Karpas-422 (cell line): ENCODE measurements around the gene PPP2R5D. TPM values are rescaled to one million over a fixed set of nuclear protein-coding genes. Genes with fewer than 3 reads are reported as not detected.

Experiments
- DNase-seq: peaks from one replicate; pipeline ENCODE4 v3.0.0-alpha.2; 2015
- H2AFZ ChIP-seq: fragments of 200-600 bp; sonication (generic); 2 replicates; pipeline ENCODE4 v1.6.1; 2014; ENCODE audit warnings: antibody characterized with exemption, low read length, mixed read lengths
- H3K27ac ChIP-seq: fragments of 200-600 bp; sonication (generic); 2 replicates; pipeline ENCODE4 v1.5.1; 2014; ENCODE audit warnings: mild to moderate bottlenecking, low read length, moderate library complexity
- H3K27me3 ChIP-seq: fragments of 200-600 bp; sonication (generic); 2 replicates; pipeline ENCODE4 v1.6.1; 2014; ENCODE audit warnings: low read length, mixed read lengths
- H3K36me3 ChIP-seq: fragments of 200-600 bp; sonication (generic); 2 replicates; pipeline ENCODE4 v1.6.1; 2014; ENCODE audit warnings: low read length, mixed read lengths; ENCODE audit not compliant: insufficient read depth
- H3K4me1 ChIP-seq: fragments of 200-600 bp; sonication (generic); 2 replicates; pipeline ENCODE4 v1.6.1; 2014; ENCODE audit warnings: mild to moderate bottlenecking, low read length, mixed read lengths
- H3K4me2 ChIP-seq: fragments of 200-600 bp; sonication (generic); 2 replicates; pipeline ENCODE4 v1.6.1; 2014; ENCODE audit warnings: low read length, low read depth, mild to moderate bottlenecking; ENCODE audit not compliant: poor library complexity, severe bottlenecking
- H3K4me3 ChIP-seq: fragments of 200-600 bp; sonication (generic); 2 replicates; pipeline ENCODE4 v1.5.1; 2014; ENCODE audit warnings: mild to moderate bottlenecking, antibody characterized with exemption, low read length, mixed read lengths
- H3K79me2 ChIP-seq: fragments of 200-600 bp; sonication (generic); 2 replicates; pipeline ENCODE4 v1.6.1; 2014; ENCODE audit warnings: mild to moderate bottlenecking, low read length, mixed read lengths
- H3K9ac ChIP-seq: fragments of 200-600 bp; sonication (generic); 2 replicates; pipeline ENCODE4 v1.6.0; 2014; ENCODE audit warnings: low read length
- H3K9me2 ChIP-seq: fragments of 200-600 bp; sonication (generic), shearing (Covaris generic); replicated peaks from 2 replicates; pipeline ENCODE4 v1.6.0; 2014; ENCODE audit warnings: mild to moderate bottlenecking, low read length, moderate library complexity; ENCODE audit not compliant: insufficient read depth
- H3K9me3 ChIP-seq: fragments of 300-700, 200-600 bp; sonication (generic); 2 replicates; pipeline ENCODE4 v1.6.1; 2014; ENCODE audit warnings: low read length, mixed read lengths
- H4K20me1 ChIP-seq: fragments of 200-600 bp; sonication (generic); 2 replicates; pipeline ENCODE4 v1.6.1; 2014; ENCODE audit warnings: mild to moderate bottlenecking, antibody characterized with exemption, low read length, low read depth; ENCODE audit not compliant: insufficient read depth
- total RNA-seq: library from RNA; depleted of rRNA; stranded (reverse); fragments of >200 nt; shearing (Covaris generic); gene quantifications from 2 replicates; pipeline ENCODE4 v1.2.3, GENCODE V29; 2014; ENCODE audit warnings: low replicate concordance; rRNA removed

PPP2R5D gene
- 34.8 and 39.8 TPM in 2 replicates for total RNA-seq

DNA sequence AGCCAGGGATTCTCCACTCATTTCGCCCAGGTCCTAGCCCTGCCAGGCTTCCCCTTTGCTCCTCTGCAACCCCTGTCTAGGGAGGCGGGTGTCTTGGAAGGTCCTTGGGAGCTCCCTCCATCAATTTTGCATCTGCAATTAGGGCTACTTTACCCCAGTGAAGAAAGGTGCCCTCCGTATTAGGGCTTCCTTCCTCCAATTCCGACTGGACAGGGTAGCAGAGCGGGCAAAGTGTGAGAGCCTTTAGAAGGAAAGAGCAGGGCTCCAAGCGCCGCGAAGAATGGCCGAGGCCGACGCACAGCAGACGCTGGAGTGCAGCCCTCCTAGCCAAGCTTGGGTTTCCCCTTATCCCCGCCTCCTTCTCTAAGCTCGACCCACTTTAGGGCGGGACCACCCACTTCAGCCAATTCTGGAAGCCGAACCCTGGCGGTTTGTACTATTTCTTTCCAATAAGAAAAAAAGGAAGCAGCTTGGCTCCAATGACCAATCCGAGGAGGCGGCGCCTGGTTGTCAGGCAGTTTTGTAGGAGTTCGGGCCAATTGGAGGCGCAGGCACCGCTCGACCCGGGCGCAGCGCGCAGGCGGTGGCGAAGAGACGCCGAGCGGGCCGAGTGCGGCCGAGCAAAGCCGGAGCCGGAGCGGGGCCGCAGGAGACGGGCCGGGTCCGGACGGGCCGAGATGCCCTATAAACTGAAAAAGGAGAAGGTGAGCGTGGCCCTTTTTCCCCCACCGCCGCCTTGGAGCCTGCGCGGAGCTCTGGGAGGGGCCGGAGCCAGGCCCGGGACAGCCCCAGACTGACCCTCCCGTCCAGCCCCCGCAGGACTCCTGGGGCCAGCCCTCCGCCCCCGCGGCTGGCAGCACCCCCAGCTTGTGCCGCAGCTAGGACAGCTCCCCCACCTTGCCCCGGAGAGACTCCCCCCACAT, at the start of gene PPP2R5D:
Gene PPP2R5D (plus strand): TSS at position 570 of the 923 bp plus-strand sequence. CDS start 108 bp downstream, at position 678.
- Histone ChIP-seq H3K9me2 (no peaks in the 10 kb centered on the region), H3K4me1 (peaks cover 38% of the 10 kb centered on the region), H4K20me1 (no peaks in the 10 kb centered on the region), H3K4me2 (peak within 1 kb of the TSS; percentile 81), H3K27ac (peak within 1 kb of the TSS; percentile 59), H3K4me3 (peak within 1 kb of the TSS; percentile 76), H3K27me3 (no peaks in the 10 kb centered on the region), H3K79me2 (peaks cover 47% of the 10 kb centered on the region), H3K9me3 (no peaks in the 10 kb centered on the region), H3K36me3 (no peaks in the 10 kb centered on the region), H2AFZ (peak within 1 kb of the TSS; percentile 69; the same call in 1 of the 2 replicates), H3K9ac (peak within 1 kb of the TSS; percentile 94)
- DNase-seq, result peak; percentile 99

DNA sequence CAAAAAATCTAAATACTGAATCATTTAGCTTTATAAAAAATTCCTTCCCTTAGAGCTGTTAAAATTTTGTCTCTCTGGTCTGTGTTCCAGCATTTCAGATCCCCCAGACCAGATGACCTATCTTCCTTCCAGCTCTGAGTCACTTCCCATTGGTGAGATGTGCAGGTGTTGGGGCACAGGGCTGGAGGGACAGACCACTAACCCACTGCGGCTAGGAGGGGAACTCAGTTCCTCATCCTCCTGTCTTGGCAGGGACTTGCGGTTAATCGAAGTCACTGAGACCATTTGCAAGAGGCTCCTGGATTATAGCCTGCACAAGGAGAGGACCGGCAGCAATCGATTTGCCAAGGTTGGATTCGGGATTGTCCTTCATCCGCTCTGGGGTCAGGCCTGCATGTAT, 49.0 kb upstream of the PPP2R5D start:
- peaks cover 27% of the 10 kb centered on the region for H3K4me1 ChIP-seq
- no peak overlapping the region for H3K4me3 ChIP-seq
- no peak overlapping the region for H3K9ac ChIP-seq
- no peaks in the 10 kb centered on the region for H3K27me3 ChIP-seq
- H3K27ac ChIP-seq, result no peak overlapping the region
- H3K4me2 ChIP-seq, result no peak overlapping the region
- H2AFZ ChIP-seq, result no peak overlapping the region
- no peak for DNase-seq
- no peaks in the 10 kb centered on the region for H3K9me2 ChIP-seq
- H3K9me3 ChIP-seq, result no peaks in the 10 kb centered on the region
- H4K20me1 ChIP-seq, result no peaks in the 10 kb centered on the region; the same call in 1 of the 2 replicates
- H3K36me3 ChIP-seq, result peaks cover 39% of the 10 kb centered on the region
- H3K79me2 ChIP-seq, result peaks cover 61% of the 10 kb centered on the region

DNA sequence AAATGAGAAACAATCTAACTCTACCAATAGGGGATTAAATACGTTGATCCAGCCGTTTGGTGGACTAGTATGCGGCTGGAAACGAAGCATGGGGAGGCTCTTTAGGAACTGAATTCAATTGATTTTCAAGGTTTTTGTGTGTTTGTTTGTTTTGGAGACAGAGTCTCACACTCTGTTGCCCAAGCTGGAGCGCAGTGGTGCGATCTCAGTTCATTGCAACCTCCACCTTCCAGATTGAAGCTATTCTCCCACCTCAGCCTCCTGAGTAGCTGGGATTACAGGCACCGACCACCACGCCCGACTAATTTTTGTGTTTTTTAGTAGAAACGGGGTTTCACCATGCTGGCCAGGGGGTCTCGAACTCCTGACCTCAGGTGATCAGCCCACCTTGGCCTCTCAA, 48.0 kb upstream of the PPP2R5D start:
- Histone ChIP-seq H3K79me2 (peaks cover 50% of the 10 kb centered on the region), H2AFZ (no peak overlapping the region), H3K27ac (no peak overlapping the region), H4K20me1 (no peaks in the 10 kb centered on the region; the same call in 1 of the 2 replicates), H3K9me3 (no peaks in the 10 kb centered on the region), H3K4me2 (no peak overlapping the region), H3K9ac (no peak overlapping the region), H3K4me1 (peaks cover 18% of the 10 kb centered on the region), H3K4me3 (no peak overlapping the region), H3K9me2 (no peaks in the 10 kb centered on the region), H3K36me3 (peaks cover 45% of the 10 kb centered on the region), H3K27me3 (no peaks in the 10 kb centered on the region)
- no peak for DNase-seq

DNA sequence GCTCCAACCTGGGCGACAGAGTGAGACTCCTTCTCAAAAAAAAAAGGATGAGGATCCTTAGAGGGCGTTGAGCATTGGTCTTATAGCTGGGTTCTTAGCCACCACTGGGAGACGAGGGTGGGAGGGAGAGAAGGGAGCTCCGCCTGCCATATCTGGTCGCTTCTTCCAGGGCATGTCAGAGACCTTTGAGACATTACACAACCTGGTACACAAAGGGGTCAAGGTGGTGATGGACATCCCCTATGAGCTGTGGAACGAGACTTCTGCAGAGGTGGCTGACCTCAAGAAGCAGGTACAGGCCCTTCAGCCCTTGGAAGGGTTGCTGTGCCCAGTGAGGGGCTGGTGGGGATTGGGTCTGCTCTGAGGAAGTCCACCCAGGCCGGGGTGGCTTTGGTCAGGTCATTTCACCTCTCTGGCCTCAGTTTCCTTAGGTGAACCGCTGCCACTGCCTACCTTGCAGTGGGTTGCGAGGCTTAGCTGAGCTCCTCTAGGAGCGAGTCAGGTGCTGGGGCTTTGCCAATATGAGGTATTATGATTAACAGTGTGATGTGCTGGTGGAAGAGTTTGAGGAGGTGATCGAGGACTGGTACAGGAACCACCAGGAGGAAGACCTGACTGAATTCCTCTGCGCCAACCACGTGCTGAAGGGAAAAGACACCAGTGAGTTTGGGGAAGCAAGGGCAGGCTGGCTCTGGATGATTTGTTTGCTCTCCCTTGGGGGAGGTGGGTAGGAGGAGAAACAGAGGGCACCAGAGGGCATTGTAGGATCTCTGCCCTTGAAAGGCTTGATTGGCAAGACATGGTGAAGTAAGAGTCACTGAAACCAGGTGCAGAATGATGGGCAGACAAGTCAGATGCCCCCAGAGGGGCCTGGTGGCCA, 46.6 kb upstream of the PPP2R5D start:
- no peaks in the 10 kb centered on the region for H3K9me2 ChIP-seq
- H4K20me1 ChIP-seq, result no peaks in the 10 kb centered on the region
- H3K4me3 ChIP-seq, result no peak overlapping the region
- no peaks in the 10 kb centered on the region for H3K27me3 ChIP-seq
- peaks cover 37% of the 10 kb centered on the region for H3K79me2 ChIP-seq
- no peak overlapping the region for H2AFZ ChIP-seq
- peaks cover 8% of the 10 kb centered on the region for H3K4me1 ChIP-seq
- no peak overlapping the region for H3K4me2 ChIP-seq
- H3K36me3 ChIP-seq, result peaks cover 36% of the 10 kb centered on the region
- H3K9me3 ChIP-seq, result no peaks in the 10 kb centered on the region
- no peak overlapping the region for H3K9ac ChIP-seq
- no peak overlapping the region for H3K27ac ChIP-seq
- DNase-seq, result no peak

DNA sequence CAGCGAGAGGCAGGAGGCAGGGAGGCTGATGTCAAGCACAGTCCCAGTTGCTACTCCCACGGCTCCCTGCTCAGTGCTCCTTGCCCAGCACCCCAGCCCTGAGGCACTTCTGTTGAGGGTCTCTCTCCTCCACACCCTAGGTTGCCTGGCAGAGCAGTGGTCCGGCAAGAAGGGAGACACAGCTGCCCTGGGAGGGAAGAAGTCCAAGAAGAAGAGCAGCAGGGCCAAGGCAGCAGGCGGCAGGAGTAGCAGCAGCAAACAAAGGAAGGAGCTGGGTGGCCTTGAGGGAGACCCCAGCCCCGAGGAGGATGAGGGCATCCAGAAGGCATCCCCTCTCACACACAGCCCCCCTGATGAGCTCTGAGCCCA, 46.0 kb upstream of the PPP2R5D start:
- H3K9me2 ChIP-seq, result no peaks in the 10 kb centered on the region
- H3K27me3 ChIP-seq, result no peaks in the 10 kb centered on the region
- H3K9ac ChIP-seq, result no peak overlapping the region
- H3K4me2 ChIP-seq, result no peak overlapping the region
- peaks cover 32% of the 10 kb centered on the region for H3K36me3 ChIP-seq
- no peak overlapping the region for H3K4me3 ChIP-seq
- H3K79me2 ChIP-seq, result peaks cover 31% of the 10 kb centered on the region
- no peak overlapping the region for H3K27ac ChIP-seq
- H3K9me3 ChIP-seq, result no peaks in the 10 kb centered on the region
- H4K20me1 ChIP-seq, result no peaks in the 10 kb centered on the region
- no peak overlapping the region for H2AFZ ChIP-seq
- peaks cover 8% of the 10 kb centered on the region for H3K4me1 ChIP-seq
- DNase-seq, result no peak

DNA sequence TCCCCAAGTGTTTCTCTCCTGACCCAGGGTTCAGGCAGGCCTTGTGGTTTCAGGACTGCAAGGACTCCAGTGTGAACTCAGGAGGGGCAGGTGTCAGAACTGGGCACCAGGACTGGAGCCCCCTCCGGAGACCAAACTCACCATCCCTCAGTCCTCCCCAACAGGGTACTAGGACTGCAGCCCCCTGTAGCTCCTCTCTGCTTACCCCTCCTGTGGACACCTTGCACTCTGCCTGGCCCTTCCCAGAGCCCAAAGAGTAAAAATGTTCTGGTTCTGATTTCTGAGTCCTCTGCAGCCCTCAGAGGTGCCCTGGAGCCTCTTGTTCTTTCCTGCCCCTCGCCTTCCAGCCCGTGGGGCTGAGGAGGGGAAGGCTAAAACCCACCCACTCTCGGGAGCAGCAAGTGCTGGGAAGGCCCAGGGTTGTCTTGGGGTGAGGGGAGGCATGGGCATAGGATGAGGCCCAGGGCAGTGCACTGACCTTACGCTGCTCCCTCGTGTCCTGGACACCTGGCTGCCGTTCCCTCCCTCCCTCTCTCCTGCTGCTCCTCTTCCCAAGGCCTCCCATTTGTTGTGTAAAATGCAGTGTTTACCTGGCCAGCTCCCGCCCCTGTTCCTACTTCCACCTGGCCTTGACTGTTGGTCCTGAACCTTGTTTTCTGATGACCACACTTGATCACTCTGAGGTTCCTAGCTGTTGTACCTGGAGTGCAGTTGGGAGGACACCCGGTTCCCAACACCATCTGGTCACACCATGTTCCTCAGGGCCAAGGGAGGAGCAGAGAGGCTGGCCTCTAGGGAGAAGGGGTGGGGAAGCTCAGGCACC, 45.2 kb upstream of the PPP2R5D start:
- Histone ChIP-seq H3K36me3 (peaks cover 27% of the 10 kb centered on the region), H3K4me3 (no peak overlapping the region), H3K27ac (no peak overlapping the region), H3K4me2 (no peak overlapping the region), H3K9me2 (no peaks in the 10 kb centered on the region), H4K20me1 (no peaks in the 10 kb centered on the region), H2AFZ (no peak overlapping the region), H3K79me2 (peaks cover 23% of the 10 kb centered on the region), H3K4me1 (peaks cover 8% of the 10 kb centered on the region), H3K27me3 (no peaks in the 10 kb centered on the region), H3K9ac (no peak overlapping the region), H3K9me3 (no peaks in the 10 kb centered on the region)
- no peak for DNase-seq

DNA sequence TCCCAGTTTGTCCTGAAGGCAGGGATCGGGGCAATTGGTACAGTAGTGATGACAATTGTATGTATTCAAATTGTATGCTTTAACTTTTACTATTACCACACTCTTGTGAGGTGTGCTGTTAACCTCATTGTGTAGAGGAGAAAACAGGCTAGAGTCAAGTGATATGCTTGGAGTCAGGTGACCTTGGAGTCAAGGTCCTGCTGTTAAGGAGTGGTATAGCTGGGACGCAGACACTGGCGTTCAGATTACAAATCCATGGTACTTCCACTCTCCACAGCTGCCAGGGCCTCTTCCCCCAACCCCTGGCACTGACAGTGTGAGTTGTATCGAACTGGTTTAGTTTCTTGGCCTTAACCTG, 44.6 kb upstream of the PPP2R5D start:
- Histone ChIP-seq H2AFZ (no peak overlapping the region), H3K9me3 (no peaks in the 10 kb centered on the region), H3K27me3 (no peaks in the 10 kb centered on the region), H3K36me3 (peaks cover 23% of the 10 kb centered on the region), H3K4me1 (peaks cover 8% of the 10 kb centered on the region), H3K27ac (no peak overlapping the region), H3K4me2 (no peak overlapping the region), H3K9ac (no peak overlapping the region), H4K20me1 (no peaks in the 10 kb centered on the region), H3K4me3 (no peak overlapping the region), H3K9me2 (no peaks in the 10 kb centered on the region), H3K79me2 (peaks cover 18% of the 10 kb centered on the region)
- DNase-seq, result no peak
